ENCODE measurements around the gene LPCAT1. TPM values are rescaled to one million over a fixed set of nuclear protein-coding genes. Genes with fewer than 3 reads are reported as not detected.

The LPCAT1 gene
- total and polyA plus RNA-seq, 8 donors = 5.2 to 229 (median 14.4) TPM

- Histone ChIP-seq H3K4me3 (no peak overlapping the region), H3K4me1 (peaks cover 0 to 14% (median 9%) of the 10 kb centered on the region in 4 donors), H3K9me3 (no peaks in the 10 kb centered on the region), H3K27ac (no peak overlapping the region), H3K36me3 (no peaks in the 10 kb centered on the region), H3K27me3 (no peaks in the 10 kb centered on the region)
- WGBS, 5 donors = 71 to 76% (median 73%) methylated on average over 1 of the region's 1 CpG
- no peak for TF ChIP-seq POLR2AphosphoS5 (IDR thresholded peaks at IDR 0.05)
- TF ChIP-seq, protein P1, sequence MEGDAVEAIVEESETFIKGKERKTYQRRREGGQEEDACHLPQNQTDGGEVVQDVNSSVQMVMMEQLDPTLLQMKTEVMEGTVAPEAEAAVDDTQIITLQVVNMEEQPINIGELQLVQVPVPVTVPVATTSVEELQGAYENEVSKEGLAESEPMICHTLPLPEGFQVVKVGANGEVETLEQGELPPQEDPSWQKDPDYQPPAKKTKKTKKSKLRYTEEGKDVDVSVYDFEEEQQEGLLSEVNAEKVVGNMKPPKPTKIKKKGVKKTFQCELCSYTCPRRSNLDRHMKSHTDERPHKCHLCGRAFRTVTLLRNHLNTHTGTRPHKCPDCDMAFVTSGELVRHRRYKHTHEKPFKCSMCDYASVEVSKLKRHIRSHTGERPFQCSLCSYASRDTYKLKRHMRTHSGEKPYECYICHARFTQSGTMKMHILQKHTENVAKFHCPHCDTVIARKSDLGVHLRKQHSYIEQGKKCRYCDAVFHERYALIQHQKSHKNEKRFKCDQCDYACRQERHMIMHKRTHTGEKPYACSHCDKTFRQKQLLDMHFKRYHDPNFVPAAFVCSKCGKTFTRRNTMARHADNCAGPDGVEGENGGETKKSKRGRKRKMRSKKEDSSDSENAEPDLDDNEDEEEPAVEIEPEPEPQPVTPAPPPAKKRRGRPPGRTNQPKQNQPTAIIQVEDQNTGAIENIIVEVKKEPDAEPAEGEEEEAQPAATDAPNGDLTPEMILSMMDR (IDR thresholded peaks at IDR 0.05) = no peak
- no peak for TF ChIP-seq EP300 (IDR thresholded peaks at IDR 0.05)
- no peak for TF ChIP-seq POLR2A (IDR thresholded peaks at IDR 0.05)
- intact Hi-C loops (cut with DNase I; ENCODE audit: low total_unique reads) = no loop called here
- DNase-seq = no peak
Observed at GRCh38 chr5:1532384-1532783, 8.6 kb upstream of the LPCAT1 start.

DNA sequence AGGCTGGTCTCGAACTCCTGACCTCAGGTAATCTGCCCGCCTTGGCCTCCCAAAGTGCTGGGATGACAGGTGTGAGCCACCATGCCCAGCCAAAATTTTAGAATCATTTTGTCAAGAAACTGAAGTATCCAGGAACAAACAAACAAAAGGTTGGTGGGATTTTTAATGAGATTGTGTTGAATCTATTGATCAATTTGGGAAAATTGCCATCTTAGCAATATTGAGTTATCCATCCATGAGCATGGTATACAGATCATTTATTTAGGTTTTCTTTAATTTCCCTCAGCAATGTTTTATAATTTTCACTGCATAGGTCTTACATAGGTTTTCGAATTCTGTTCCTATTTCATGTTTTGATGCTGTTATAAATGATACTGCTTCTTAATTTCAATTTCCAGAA, 5.7 kb upstream of the LPCAT1 start:
- H3K36me3 ChIP-seq = no peaks in the 10 kb centered on the region
- no peak overlapping the region for H3K27ac ChIP-seq
- no peak for DNase-seq
- H3K4me3 ChIP-seq = no peak overlapping the region
- intact Hi-C loops (cut with DNase I; ENCODE audit: low total_unique reads) = no loop called here
- no peaks in the 10 kb centered on the region for H3K9me3 ChIP-seq
- H3K4me1 ChIP-seq = peaks cover under 1 to 4% (median 2%) of the 10 kb centered on the region in 4 donors
- TF ChIP-seq POLR2AphosphoS5 (IDR thresholded peaks at IDR 0.05) = no peak
- TF ChIP-seq, protein P1 (IDR thresholded peaks at IDR 0.05) = no peak
- H3K27me3 ChIP-seq = no peaks in the 10 kb centered on the region
- WGBS, 5 donors = 87 to 98% (median 92%) methylated on average over 3 of the region's 3 CpGs

DNA sequence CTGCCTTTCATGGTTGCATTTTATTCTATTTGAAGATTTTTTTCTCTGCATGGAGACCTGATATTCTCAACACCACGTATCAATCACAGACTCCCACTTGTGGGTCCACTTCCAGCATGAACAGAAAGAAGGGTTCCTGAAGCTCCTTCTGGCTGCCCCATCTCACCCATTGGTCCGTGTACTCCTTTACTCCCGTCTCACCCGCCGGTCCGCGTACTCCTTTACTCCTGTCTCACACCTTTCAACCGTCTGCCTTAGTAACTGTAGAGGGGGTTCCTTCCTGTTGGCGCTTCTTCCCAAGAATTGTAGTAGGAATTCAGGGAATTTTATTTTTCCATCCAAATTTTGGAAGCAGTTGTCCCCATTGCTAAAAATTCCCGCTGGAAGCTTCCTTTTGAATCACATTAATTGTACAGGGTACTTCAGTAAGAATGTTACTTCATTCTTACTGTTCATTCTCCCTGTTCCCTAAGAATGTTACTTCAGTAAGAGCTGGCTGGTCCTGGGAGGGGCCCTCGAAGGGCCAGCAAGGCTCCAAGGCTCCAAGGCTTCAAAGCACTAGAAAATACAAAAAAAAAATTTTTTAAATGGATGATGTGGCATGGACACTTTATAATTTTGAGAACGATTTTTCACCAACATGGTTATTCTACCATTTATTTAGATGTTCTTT, 3.9 kb upstream of the LPCAT1 start:
- WGBS, 5 donors = 81 to 84% (median 81%) methylated on average over 12 of the region's 12 CpGs
- intact Hi-C loops (cut with DNase I; ENCODE audit: low total_unique reads) = no loop called here
- Histone ChIP-seq H3K27ac (no peak overlapping the region), H3K27me3 (no peaks in the 10 kb centered on the region), H3K36me3 (no peaks in the 10 kb centered on the region), H3K4me1 (peaks cover 6 to 16% (median 12%) of the 10 kb centered on the region in 4 donors), H3K9me3 (no peaks in the 10 kb centered on the region), H3K4me3 (no peak overlapping the region)
- TF ChIP-seq POLR2AphosphoS5 (IDR thresholded peaks at IDR 0.05) (no peak), EP300 (IDR thresholded peaks at IDR 0.05) (no peak), POLR2A (IDR thresholded peaks at IDR 0.05) (no peak)
- TF ChIP-seq, protein P1 (IDR thresholded peaks at IDR 0.05) = no peak
- no peak for DNase-seq

GRCh38 chr5:1526681-1527131, 2.9 kb upstream of the LPCAT1 start:
- no peak overlapping the region for H3K27ac ChIP-seq
- peaks cover 14 to 26% (median 21%) of the 10 kb centered on the region in 4 donors for H3K4me1 ChIP-seq
- TF ChIP-seq POLR2AphosphoS5 (IDR thresholded peaks at IDR 0.05) (no peak), EP300 (IDR thresholded peaks at IDR 0.05) (no peak), POLR2A (IDR thresholded peaks at IDR 0.05) (no peak)
- TF ChIP-seq, protein P1 (IDR thresholded peaks at IDR 0.05) = no peak
- H3K27me3 ChIP-seq = no peaks in the 10 kb centered on the region
- H3K9me3 ChIP-seq = no peaks in the 10 kb centered on the region
- intact Hi-C loops (cut with DNase I; ENCODE audit: low total_unique reads) = no loop called here
- DNase-seq = peak in 1 of 2 donors; percentile 21
- H3K4me3 ChIP-seq = no peak overlapping the region
- WGBS, 5 donors = 78 to 84% (median 81%) methylated on average over 9 of the region's 9 CpGs
- H3K36me3 ChIP-seq = no peaks in the 10 kb centered on the region

Measured in stomach (tissue), 9 donors.